ENCODE data around the gene APOBEC3H.

APOBEC3H gene

DNA sequence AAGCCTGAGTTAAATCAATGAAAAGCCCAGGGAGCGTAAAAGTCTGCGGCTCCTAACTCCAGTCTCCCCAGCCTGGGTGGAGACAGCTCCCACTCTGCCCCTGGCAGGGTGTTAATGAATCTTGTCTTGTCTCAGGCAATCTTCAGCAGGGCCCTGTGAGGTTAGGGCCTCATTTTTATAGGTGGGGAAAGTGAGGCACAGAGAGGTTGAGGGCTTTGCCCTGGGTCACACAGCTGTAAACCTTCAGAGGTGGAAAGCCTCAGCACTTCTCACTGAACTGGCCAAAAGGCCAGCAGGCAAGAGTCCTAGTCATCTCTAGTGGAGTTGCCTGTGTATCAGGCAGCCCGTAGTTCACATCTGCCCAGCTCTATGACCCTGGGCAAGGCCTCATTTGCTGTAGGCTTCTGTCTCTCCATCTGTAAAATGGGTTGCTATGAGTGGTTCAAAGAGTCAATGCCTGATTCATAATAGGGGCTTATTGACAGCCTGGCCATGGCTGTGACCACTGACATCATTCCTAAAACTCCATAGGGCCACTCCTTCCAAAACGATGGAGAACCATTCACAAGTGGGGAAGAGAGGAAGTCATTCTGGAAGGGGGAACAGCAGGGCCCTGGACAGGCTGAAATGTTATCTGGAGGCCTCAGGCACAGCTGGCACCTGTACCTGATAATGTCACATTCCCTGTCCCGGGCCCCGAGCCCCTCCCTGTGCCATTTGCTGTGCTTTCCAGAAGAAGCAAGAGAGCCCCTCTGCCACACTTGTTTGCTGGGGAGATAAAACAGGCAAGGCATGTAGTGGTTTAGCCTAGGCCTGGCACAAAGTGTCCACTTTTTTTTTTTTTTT, 49.4 kb downstream of the APOBEC3H start:
- peak overlapping the region; percentile 65 for H3K27ac ChIP-seq
- H3K79me2 ChIP-seq, result no peaks in the 10 kb centered on the region
- H3K36me3 ChIP-seq (ENCODE audit: control insufficient read depth, insufficient read depth, low read length), result no peaks in the 10 kb centered on the region
- TF ChIP-seq, protein P1, sequence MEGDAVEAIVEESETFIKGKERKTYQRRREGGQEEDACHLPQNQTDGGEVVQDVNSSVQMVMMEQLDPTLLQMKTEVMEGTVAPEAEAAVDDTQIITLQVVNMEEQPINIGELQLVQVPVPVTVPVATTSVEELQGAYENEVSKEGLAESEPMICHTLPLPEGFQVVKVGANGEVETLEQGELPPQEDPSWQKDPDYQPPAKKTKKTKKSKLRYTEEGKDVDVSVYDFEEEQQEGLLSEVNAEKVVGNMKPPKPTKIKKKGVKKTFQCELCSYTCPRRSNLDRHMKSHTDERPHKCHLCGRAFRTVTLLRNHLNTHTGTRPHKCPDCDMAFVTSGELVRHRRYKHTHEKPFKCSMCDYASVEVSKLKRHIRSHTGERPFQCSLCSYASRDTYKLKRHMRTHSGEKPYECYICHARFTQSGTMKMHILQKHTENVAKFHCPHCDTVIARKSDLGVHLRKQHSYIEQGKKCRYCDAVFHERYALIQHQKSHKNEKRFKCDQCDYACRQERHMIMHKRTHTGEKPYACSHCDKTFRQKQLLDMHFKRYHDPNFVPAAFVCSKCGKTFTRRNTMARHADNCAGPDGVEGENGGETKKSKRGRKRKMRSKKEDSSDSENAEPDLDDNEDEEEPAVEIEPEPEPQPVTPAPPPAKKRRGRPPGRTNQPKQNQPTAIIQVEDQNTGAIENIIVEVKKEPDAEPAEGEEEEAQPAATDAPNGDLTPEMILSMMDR (IDR thresholded peaks at IDR 0.05), result no peak
- H3K27me3 ChIP-seq (ENCODE audit: control insufficient read depth, insufficient read depth, low read length), result no peaks in the 10 kb centered on the region
- H3K4me2 ChIP-seq (ENCODE audit: low read length), result peak overlapping the region; percentile 94
- no peak overlapping the region for H3K9ac ChIP-seq
- H3K9me3 ChIP-seq (ENCODE audit: control insufficient read depth, low read length), result no peaks in the 10 kb centered on the region
- H2AFZ ChIP-seq, result peak overlapping the region; percentile 42
- H3K4me3 ChIP-seq (ENCODE audit: low read depth, low read length), result peak overlapping the region; percentile 63
- H3K4me1 ChIP-seq, result peaks cover 3% of the 10 kb centered on the region

DNA sequence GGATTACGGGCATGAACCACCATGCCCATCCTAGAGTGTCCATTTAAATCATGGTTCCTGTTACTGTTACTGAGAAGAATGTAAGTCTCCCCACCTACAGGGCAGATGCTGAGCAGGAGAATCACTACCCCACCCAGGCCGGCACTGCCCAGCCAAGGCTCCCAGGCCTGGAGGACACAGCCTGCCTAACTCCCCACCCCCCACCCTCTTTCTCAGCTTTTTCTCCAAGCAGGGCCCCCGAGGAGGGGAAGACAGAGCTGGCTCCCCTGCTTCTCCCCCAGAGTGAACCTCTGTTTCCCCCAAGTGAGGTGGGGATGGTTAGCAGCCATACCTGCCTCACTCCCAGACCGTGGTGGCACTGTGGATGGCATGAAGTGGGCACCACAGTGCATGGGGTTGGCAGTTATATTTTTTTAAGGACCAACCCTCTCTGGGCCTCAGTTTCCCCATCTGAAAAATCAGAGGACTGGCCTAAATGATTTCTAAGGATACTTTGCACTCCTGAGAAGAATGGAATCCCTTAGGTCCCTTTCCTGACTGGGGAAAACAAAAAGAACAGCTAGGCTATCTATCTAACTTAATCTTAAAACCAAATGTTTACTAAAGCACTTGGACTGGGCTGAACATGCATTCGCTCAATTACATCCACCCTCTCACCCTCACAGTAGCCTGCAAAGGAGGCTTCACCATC, 50.4 kb downstream of the APOBEC3H start:
- H3K36me3 ChIP-seq (ENCODE audit: control insufficient read depth, insufficient read depth, low read length), result no peaks in the 10 kb centered on the region
- H3K4me2 ChIP-seq (ENCODE audit: low read length), result no peak overlapping the region
- H3K9me3 ChIP-seq (ENCODE audit: control insufficient read depth, low read length), result no peaks in the 10 kb centered on the region
- H2AFZ ChIP-seq, result no peak overlapping the region
- no peak overlapping the region for H3K27ac ChIP-seq
- H3K9ac ChIP-seq, result no peak overlapping the region
- TF ChIP-seq, protein P1 (IDR thresholded peaks at IDR 0.05), result no peak
- no peaks in the 10 kb centered on the region for H3K79me2 ChIP-seq
- H3K4me1 ChIP-seq, result peaks cover 3% of the 10 kb centered on the region
- H3K27me3 ChIP-seq (ENCODE audit: control insufficient read depth, insufficient read depth, low read length), result no peaks in the 10 kb centered on the region
- no peak overlapping the region for H3K4me3 ChIP-seq (ENCODE audit: low read depth, low read length)

DNA sequence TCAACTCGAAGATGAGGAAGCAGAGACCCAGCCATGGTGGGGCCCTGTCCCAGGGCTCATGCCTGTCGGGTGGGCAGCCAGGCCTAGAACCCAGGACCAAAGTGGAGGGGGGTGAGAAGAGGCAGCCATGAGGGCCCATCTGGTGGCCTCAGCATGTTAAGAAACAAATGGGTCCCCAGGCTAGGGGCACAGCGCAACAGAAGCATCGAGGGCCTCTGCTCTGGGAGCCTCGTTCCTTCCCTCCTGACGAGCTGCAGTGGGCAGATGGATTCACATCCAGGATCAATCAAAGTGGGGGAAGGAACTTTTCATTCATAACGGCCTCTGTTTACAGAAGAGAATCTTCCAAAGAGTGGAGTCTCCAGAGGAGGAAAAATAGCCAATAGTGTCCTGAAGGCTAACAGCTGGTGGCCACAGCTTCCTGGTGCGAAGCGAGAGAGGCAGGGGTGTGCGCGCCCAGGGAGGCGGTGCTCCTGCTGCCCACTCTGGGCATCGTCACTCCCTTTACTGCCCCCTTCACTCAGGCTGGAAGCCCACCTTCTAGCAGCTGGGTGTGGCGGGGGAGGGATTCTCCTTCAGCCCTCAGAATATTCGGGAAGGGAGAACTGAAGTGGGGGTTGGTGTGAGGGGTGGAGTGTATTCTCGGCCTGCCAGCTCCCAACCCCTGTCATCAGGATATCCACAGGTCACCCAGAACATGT, 51.1 kb downstream of the APOBEC3H start:
- Histone ChIP-seq H3K4me3 (ENCODE audit: low read depth, low read length) (no peak overlapping the region), H3K4me2 (ENCODE audit: low read length) (no peak overlapping the region), H3K27ac (no peak overlapping the region), H3K4me1 (peaks cover 3% of the 10 kb centered on the region), H2AFZ (no peak overlapping the region), H3K36me3 (ENCODE audit: control insufficient read depth, insufficient read depth, low read length) (no peaks in the 10 kb centered on the region), H3K79me2 (no peaks in the 10 kb centered on the region), H3K9ac (no peak overlapping the region), H3K27me3 (ENCODE audit: control insufficient read depth, insufficient read depth, low read length) (no peaks in the 10 kb centered on the region), H3K9me3 (ENCODE audit: control insufficient read depth, low read length) (no peaks in the 10 kb centered on the region)
- TF ChIP-seq, protein P1 (IDR thresholded peaks at IDR 0.05), result no peak

DNA sequence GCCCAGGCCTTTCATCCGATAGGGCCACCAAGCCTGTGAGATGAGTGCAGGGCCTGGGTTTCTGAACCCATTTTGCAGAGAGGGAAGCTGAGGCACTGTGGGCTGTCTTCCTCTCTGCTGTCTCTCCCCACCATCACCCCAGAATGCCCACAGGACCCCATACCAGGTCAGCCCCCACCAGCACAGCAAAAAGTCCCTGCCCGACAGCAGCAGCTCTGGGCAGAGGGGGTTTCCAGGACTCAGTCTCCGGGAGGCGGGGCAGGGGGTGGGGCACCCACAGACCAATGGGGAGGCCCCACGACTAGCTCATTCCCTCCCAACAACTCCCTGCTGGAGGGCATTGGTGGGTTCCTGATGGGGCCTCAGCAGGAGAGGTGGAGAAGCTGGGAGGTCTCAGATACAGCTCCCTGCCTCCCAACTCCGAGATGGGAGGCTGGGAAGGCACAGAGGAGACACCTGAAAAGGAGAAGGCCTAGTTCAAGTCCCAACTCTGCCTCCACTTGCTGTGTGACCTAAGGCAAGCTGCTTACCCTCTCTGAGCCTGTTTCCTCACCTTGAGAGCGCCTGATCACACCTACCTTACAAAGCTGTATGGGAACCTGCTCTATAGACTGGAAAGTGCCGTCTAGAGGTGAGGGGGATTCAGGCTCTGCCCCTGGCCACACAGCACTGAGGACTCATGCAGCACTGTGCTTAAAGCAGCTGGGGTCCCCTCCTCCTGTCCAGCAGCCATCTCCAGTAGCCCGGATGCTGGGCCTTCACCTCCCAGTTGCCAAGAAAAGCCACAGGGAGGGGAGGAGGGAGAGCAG, 51.9 kb downstream of the APOBEC3H start:
- H2AFZ ChIP-seq, result no peak overlapping the region
- H3K79me2 ChIP-seq, result no peaks in the 10 kb centered on the region
- no peak overlapping the region for H3K4me2 ChIP-seq (ENCODE audit: low read length)
- H3K27ac ChIP-seq, result no peak overlapping the region
- no peak overlapping the region for H3K9ac ChIP-seq
- no peaks in the 10 kb centered on the region for H3K9me3 ChIP-seq (ENCODE audit: control insufficient read depth, low read length)
- TF ChIP-seq, protein P1 (IDR thresholded peaks at IDR 0.05), result no peak
- H3K4me3 ChIP-seq (ENCODE audit: low read depth, low read length), result no peak overlapping the region
- H3K4me1 ChIP-seq, result peaks cover 3% of the 10 kb centered on the region
- H3K36me3 ChIP-seq (ENCODE audit: control insufficient read depth, insufficient read depth, low read length), result no peaks in the 10 kb centered on the region
- H3K27me3 ChIP-seq (ENCODE audit: control insufficient read depth, insufficient read depth, low read length), result no peaks in the 10 kb centered on the region

Measured in parathyroid adenoma (tissue), 2 donors.